ENCODE results near the gene SLC30A4.
A peak's percentile ranks its signal among the peaks of the same experiment; 100 is the strongest.

SLC30A4 gene

GRCh38 chr15:45458746-45459403, 63.7 kb downstream of the SLC30A4 start:
- Histone ChIP-seq H3K9me3 (ENCODE audit: control insufficient read depth, low read length) (no peaks in the 10 kb centered on the region), H3K27me3 (ENCODE audit: control insufficient read depth, insufficient read depth, low read length) (no peaks in the 10 kb centered on the region), H3K9ac (ENCODE audit: low read length) (no peak overlapping the region), H3K4me1 (ENCODE audit: control insufficient read depth, insufficient read depth, low read length) (peaks cover 42% of the 10 kb centered on the region), H3K4me3 (ENCODE audit: low read length) (no peak overlapping the region), H3K36me3 (ENCODE audit: control insufficient read depth, insufficient read depth, low read length) (peaks cover 1% of the 10 kb centered on the region)

- H3K4me1 ChIP-seq (ENCODE audit: control insufficient read depth, insufficient read depth, low read length): peaks cover 46% of the 10 kb centered on the region
- no peaks in the 10 kb centered on the region for H3K36me3 ChIP-seq (ENCODE audit: control insufficient read depth, insufficient read depth, low read length)
- H3K9me3 ChIP-seq (ENCODE audit: control insufficient read depth, low read length): no peaks in the 10 kb centered on the region
- peak overlapping the region; percentile 47 for H3K4me3 ChIP-seq (ENCODE audit: low read length)
- H3K9ac ChIP-seq (ENCODE audit: low read length): peak overlapping the region; percentile 52
- H3K27me3 ChIP-seq (ENCODE audit: control insufficient read depth, insufficient read depth, low read length): no peaks in the 10 kb centered on the region
These were observed 64.7 kb downstream of the SLC30A4 start for GRCh38 chr15:45457641-45458539.

- Histone ChIP-seq H3K4me3 (ENCODE audit: low read length) (no peak overlapping the region), H3K27me3 (ENCODE audit: control insufficient read depth, insufficient read depth, low read length) (no peaks in the 10 kb centered on the region), H3K9me3 (ENCODE audit: control insufficient read depth, low read length) (no peaks in the 10 kb centered on the region), H3K36me3 (ENCODE audit: control insufficient read depth, insufficient read depth, low read length) (no peaks in the 10 kb centered on the region), H3K4me1 (ENCODE audit: control insufficient read depth, insufficient read depth, low read length) (peaks cover 46% of the 10 kb centered on the region), H3K9ac (ENCODE audit: low read length) (peak overlapping the region; percentile 52)
These were observed 65.3 kb downstream of the SLC30A4 start for GRCh38 chr15:45457220-45457619.

- H3K4me3 ChIP-seq (ENCODE audit: low read length): no peak overlapping the region
- peaks cover 46% of the 10 kb centered on the region for H3K4me1 ChIP-seq (ENCODE audit: control insufficient read depth, insufficient read depth, low read length)
- no peaks in the 10 kb centered on the region for H3K9me3 ChIP-seq (ENCODE audit: control insufficient read depth, low read length)
- H3K27me3 ChIP-seq (ENCODE audit: control insufficient read depth, insufficient read depth, low read length): no peaks in the 10 kb centered on the region
- H3K9ac ChIP-seq (ENCODE audit: low read length): peak overlapping the region; percentile 25
- H3K36me3 ChIP-seq (ENCODE audit: control insufficient read depth, insufficient read depth, low read length): no peaks in the 10 kb centered on the region
These were observed 66.1 kb downstream of the SLC30A4 start for GRCh38 chr15:45456212-45457106.

GRCh38 chr15:45454814-45455213, 67.7 kb downstream of the SLC30A4 start:
- Histone ChIP-seq H3K4me3 (ENCODE audit: low read length) (no peak overlapping the region), H3K9ac (ENCODE audit: low read length) (peak overlapping the region; percentile 67), H3K27me3 (ENCODE audit: control insufficient read depth, insufficient read depth, low read length) (no peaks in the 10 kb centered on the region), H3K36me3 (ENCODE audit: control insufficient read depth, insufficient read depth, low read length) (no peaks in the 10 kb centered on the region), H3K4me1 (ENCODE audit: control insufficient read depth, insufficient read depth, low read length) (peaks cover 46% of the 10 kb centered on the region), H3K9me3 (ENCODE audit: control insufficient read depth, low read length) (no peaks in the 10 kb centered on the region)

- H3K9ac ChIP-seq (ENCODE audit: low read length): peak overlapping the region; percentile 75
- no peaks in the 10 kb centered on the region for H3K27me3 ChIP-seq (ENCODE audit: control insufficient read depth, insufficient read depth, low read length)
- H3K9me3 ChIP-seq (ENCODE audit: control insufficient read depth, low read length): no peaks in the 10 kb centered on the region
- peak overlapping the region; percentile 34 for H3K4me3 ChIP-seq (ENCODE audit: low read length)
- no peaks in the 10 kb centered on the region for H3K36me3 ChIP-seq (ENCODE audit: control insufficient read depth, insufficient read depth, low read length)
- peaks cover 57% of the 10 kb centered on the region for H3K4me1 ChIP-seq (ENCODE audit: control insufficient read depth, insufficient read depth, low read length)
These were observed 71.3 kb downstream of the SLC30A4 start for GRCh38 chr15:45451265-45451664.

GRCh38 chr15:45449916-45450867, 72.4 kb downstream of the SLC30A4 start:
- Histone ChIP-seq H3K27me3 (ENCODE audit: control insufficient read depth, insufficient read depth, low read length) (no peaks in the 10 kb centered on the region), H3K36me3 (ENCODE audit: control insufficient read depth, insufficient read depth, low read length) (no peaks in the 10 kb centered on the region), H3K9ac (ENCODE audit: low read length) (peak overlapping the region; percentile 75), H3K4me1 (ENCODE audit: control insufficient read depth, insufficient read depth, low read length) (peaks cover 59% of the 10 kb centered on the region), H3K9me3 (ENCODE audit: control insufficient read depth, low read length) (no peaks in the 10 kb centered on the region), H3K4me3 (ENCODE audit: low read length) (peak overlapping the region; percentile 72)

GRCh38 chr15:45449395-45449794, 73.2 kb downstream of the SLC30A4 start:
- Histone ChIP-seq H3K9me3 (ENCODE audit: control insufficient read depth, low read length) (no peaks in the 10 kb centered on the region), H3K4me1 (ENCODE audit: control insufficient read depth, insufficient read depth, low read length) (peaks cover 58% of the 10 kb centered on the region), H3K4me3 (ENCODE audit: low read length) (no peak overlapping the region), H3K27me3 (ENCODE audit: control insufficient read depth, insufficient read depth, low read length) (no peaks in the 10 kb centered on the region), H3K36me3 (ENCODE audit: control insufficient read depth, insufficient read depth, low read length) (no peaks in the 10 kb centered on the region), H3K9ac (ENCODE audit: low read length) (peak overlapping the region; percentile 60)

- no peaks in the 10 kb centered on the region for H3K9me3 ChIP-seq (ENCODE audit: control insufficient read depth, low read length)
- peak overlapping the region; percentile 49 for H3K9ac ChIP-seq (ENCODE audit: low read length)
- H3K4me1 ChIP-seq (ENCODE audit: control insufficient read depth, insufficient read depth, low read length): peaks cover 56% of the 10 kb centered on the region
- no peaks in the 10 kb centered on the region for H3K27me3 ChIP-seq (ENCODE audit: control insufficient read depth, insufficient read depth, low read length)
- no peak overlapping the region for H3K4me3 ChIP-seq (ENCODE audit: low read length)
- H3K36me3 ChIP-seq (ENCODE audit: control insufficient read depth, insufficient read depth, low read length): no peaks in the 10 kb centered on the region
These were observed 74.3 kb downstream of the SLC30A4 start for GRCh38 chr15:45448066-45448915.

- Histone ChIP-seq H3K9me3 (ENCODE audit: control insufficient read depth, low read length) (no peaks in the 10 kb centered on the region), H3K4me1 (ENCODE audit: control insufficient read depth, insufficient read depth, low read length) (peaks cover 45% of the 10 kb centered on the region), H3K36me3 (ENCODE audit: control insufficient read depth, insufficient read depth, low read length) (no peaks in the 10 kb centered on the region), H3K4me3 (ENCODE audit: low read length) (no peak overlapping the region), H3K27me3 (ENCODE audit: control insufficient read depth, insufficient read depth, low read length) (no peaks in the 10 kb centered on the region), H3K9ac (ENCODE audit: low read length) (no peak overlapping the region)
These were observed 78.9 kb downstream of the SLC30A4 start for GRCh38 chr15:45443645-45444044.

Measured in mucosa of stomach (tissue), 1 donor.